Right lobe of liver (tissue), 4 donors: Measurements from ENCODE around the gene CYP27B1.

Source experiments
- CTCF ChIP-seq, 4 donors: fragments of 200-600 bp in 3 of 4; fragments of 450-650 bp in 1 of 4; IDR thresholded peaks; one replicate each; pipeline versions ENCODE4 v1.5.1 to v1.8.0; 2016 to 2022; ENCODE audit warnings: antibody characterized with exemption in 4 of 4, mild to moderate bottlenecking in 2 of 4
- POLR2A ChIP-seq: fragments of 450-650 bp; IDR thresholded peaks from one replicate; pipeline ENCODE4 v1.6.1; 2017; ENCODE audit warnings: antibody characterized with exemption, mild to moderate bottlenecking
- donor health status: DM: no; HTN: no; CAD: no.
- donor health status: DM: no; HTN: no; CAD: no.
- donor health status: DM: no; HTN: yes; CAD: no.

GRCh38 chr12:57779736-57780135 lies 12.9 kb upstream of the CYP27B1 start:
- no peak for TF ChIP-seq CTCF (IDR thresholded peaks at IDR 0.05)
- no peak for TF ChIP-seq POLR2A
